ENCODE measurements around the gene NDUFS7.
"Not testable (repeated sequence)": the region's sequence is repeated elsewhere in the genome, so short reads cannot be mapped to it uniquely, and the experiment has no call there.

NDUFS7 gene

DNA sequence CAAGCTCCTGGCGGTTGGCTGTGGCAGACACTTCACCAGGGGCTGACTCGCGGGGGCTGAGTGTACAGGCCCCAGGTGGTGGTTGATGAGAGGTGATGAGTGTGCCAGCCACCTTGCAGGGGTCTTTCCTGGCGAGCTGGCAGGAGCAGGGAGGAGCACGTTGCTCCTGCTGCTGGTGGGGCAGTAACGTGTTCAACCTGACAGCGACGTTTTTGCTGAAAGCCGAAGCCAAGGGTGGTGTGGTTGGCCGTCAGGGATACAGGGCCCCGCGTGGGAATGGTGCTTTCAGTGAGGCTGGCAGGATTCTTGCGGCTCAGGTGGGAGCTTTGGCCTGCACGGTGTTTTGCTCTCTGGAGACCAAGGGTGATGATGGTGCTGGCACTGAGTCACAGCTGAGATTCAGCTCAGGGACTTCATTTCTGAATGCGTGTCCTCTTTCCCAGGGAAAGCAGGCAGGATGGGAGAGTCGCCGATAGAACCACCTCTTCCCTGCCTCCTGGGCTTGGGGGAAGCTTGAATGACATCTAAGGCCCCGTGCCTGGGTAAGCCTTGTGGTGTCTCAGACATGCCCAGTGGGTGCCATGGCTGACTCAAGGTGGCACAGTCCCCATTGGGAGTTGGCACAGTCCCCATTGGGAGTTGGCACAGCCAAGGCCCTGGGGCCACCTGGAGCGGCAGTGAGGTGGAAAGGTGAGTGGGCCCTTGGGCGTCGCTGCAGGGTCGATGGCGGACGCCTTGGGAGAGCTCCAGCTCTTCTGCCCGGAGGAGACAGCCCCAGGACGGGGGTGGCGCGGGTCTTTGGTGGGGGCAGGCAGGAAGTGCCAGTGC, 32.5 kb downstream of the NDUFS7 start:
- in situ Hi-C loops (cut with MboI; ENCODE audit: low sequenced_read_pairs), result no loop called here

DNA sequence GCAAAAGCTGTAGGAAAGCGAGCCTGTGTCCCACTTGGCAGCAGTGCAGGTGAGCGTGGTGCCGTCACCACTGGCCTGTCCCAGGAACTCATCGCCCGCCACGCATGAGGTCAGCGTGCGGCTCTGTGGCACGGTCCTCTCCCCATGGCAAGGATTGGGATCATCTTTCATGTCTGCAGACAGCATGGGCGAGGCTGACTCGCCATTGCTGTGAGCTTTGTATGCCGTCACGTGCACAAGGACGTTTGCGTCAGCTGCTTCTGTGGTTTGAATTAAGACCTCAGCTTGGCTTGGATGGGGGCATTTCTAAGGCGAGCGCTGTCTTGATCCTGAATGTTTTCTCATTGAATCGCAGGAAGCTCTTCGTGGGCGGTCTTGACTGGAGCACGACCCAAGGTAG, 33.4 kb downstream of the NDUFS7 start:
- in situ Hi-C loops (cut with MboI; ENCODE audit: low sequenced_read_pairs), result no loop called here

DNA sequence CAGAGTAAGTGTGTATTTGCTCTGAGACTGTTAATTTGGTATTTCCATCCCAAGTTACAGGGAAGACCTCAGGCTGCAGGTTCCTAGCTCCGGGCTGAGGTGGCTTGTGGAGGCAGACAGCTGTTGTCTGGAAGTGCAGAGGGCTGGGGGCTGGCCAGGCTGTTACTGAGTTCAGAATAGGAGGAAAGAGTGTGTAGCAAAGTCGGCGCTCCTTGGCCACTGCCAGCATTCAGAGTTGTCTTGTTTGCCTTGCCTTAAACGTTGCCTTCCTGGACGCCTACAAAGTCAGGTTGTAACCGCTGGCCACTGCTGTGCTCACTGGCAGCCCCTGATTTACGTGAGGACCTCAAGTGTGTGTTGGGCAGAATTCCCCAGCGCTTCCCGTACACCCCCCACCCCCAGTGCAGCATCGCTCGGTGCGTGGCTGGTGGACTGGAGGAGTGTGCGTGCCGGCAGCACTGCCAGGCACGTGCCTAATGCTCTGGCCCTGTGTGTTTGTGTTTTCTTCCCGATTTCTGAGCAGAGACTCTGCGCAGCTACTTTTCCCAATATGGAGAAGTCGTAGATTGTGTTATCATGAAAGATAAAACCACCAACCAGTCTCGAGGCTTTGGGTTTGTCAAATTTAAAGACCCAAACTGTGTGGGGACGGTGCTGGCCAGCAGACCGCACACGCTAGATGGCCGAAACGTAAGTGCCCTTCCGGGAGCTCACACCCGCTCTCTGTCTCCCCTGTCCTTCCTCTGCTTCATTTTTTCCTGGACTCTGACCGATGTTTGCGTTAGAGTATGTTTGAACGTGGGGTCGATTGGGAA, 34.2 kb downstream of the NDUFS7 start:
- in situ Hi-C loops (cut with MboI; ENCODE audit: low sequenced_read_pairs), result no loop called here

DNA sequence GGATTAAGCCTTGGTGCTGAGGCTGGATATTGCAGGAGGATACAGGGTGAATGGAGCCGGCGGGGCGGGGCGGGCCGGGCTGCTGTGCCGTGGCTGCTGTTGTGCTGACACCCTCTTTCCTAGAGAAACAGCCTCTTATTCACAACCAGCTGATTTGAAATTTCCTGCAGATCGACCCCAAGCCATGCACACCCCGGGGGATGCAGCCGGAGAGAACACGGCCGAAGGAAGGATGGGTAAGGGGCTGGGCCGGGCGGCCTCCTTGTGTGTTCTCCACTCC, 34.7 kb downstream of the NDUFS7 start:
- in situ Hi-C loops (cut with MboI; ENCODE audit: low sequenced_read_pairs), result no loop called here

DNA sequence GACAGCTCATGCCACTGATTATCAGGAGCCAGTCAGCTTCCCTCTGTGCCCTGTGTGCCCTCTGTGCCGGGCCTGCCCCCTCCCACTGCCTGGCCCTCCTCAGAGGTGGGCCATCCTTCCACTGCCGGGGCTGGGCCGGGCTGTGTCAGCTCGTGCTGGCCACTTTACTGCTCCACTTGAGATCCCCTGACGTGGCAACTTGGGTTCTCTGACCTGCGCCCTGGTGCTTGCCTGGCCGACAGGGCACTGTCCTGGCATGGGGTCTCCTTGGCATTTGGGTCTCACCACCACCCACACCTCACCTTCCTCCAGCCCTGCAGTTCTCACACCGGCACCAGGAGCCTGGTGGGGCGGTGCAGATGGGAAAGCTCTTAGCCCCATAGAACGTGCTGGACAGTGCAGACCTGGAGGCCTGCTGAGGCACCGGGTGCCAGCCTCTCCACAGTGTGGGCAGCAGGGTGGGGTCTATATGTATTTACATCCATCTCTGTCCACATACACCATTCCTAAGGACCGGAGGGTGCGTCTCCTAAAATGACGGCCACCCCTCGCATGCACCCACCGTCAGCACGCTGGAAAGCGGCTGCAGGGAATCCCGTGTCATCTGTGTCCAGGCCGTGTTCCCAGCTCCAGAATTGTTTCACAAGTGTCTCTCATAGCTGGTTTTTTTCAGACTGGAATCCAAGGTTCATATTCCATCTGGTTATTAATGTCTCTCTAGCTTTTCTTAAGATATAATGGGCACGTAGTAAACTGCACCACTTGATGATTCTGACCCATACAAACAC, 35.4 kb downstream of the NDUFS7 start:
- in situ Hi-C loops (cut with MboI; ENCODE audit: low sequenced_read_pairs), result no loop called here

DNA sequence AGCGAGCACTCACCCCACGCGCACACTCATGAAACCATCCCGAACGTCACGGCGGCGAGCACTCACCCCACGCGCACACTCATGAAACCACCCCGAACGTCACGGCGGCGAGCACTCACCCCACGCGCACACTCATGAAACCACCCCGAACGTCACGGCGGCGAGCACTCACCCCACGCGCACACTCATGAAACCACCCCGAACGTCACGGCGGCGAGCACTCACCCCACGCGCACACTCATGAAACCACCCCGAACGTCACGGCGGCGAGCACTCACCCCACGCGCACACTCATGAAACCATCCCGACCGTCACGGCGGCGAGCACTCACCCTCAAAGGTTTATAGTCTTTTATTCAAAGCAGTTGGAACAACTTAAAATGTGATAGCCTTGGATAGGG, 36.4 kb downstream of the NDUFS7 start:
- in situ Hi-C loops (cut with MboI; ENCODE audit: low sequenced_read_pairs), result not testable (repeated sequence)

DNA sequence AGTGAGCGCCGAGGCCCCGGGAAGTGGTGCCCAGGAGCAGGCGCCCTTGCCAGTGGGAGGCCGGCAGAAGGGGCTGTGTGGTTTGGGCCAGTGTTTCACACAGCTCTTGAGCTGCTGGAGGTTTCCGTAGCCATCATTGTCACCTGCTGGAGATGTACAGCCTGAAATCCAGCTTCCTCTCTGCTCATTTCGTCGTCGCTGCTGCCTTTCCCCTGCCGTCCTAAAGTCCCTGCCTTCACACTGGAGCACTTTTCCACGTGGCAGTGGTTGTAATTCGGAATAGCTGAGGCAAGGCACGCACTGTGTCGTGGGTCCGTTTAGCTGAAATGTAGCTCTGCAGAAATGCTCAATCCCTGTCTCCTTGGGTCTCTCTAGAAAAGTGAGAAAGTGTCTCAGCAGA, 36.9 kb downstream of the NDUFS7 start:
- in situ Hi-C loops (cut with MboI; ENCODE audit: low sequenced_read_pairs), result no loop called here

DNA sequence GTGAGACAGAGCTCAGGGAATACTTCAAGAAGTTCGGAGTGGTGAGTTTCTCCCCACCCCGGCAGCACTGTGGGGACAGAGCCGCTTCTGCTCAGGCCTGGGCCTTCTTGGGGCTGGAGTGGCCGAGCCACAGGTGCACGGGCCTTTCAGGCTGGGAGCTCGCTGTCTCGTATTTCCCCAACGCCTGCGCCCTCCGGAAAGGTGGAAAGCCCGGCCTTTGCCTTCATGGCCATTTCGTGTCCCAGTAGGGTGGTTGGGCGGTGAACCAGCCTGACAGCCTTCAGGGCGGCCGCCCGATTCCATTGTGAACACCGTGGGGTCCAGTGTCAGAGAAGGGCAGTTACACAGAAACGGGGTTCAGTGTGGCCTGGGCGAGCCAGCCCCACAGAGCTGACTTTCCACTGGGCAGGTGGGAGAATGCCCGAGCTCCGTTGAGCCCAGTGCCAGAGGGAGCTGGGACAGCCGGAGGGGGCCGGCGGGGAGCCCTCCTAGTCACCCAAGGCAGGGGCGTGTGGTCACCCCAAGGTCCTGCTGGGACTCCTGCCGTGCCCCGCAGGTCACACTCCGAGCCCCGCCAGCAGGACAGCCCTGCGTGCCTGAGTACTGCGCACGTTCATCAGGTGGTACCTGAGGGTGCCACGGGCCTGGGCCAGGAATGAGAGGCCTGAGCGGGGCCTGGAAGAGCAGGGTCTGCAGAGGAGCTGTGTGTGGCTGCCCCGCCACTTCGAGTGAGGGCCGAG, 37.7 kb downstream of the NDUFS7 start:
- in situ Hi-C loops (cut with MboI; ENCODE audit: low sequenced_read_pairs), result no loop called here

DNA sequence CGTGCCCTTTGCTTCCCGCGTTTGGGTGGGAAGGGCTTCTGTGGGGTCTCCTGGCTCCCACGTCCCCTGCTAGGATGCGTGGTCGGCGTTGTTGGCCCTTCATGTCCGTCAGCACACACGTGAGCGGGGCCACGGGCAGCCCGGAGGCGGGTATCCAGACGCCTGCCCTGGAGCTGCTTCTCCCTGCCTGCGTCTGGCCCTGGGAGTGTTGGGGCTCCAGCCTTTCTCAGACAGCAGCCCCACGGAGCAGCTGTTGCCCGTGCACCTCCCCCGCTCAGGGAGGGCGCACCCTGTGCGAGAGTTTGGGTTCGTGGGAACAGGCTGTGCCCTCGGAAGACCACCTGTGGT, 38.2 kb downstream of the NDUFS7 start:
- in situ Hi-C loops (cut with MboI; ENCODE audit: low sequenced_read_pairs), result no loop called here

DNA sequence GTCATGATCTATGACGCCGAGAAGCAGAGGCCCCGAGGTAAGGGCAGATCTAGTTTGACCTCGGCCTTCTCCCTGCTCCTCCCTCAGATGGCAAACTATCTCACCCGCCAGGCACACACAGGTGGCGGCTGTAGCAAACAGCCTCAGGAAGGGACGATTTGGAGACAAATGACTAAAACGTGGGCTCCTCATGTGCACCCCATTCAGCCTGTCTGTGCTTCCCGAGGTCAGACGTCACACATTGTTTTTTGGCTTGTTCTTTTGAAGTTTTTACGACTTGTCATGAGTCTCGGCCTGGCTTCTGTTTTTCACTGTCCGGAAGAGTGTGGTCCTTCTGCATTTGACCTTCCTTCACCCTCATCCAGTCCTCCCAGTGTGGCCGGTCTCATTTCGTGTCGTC, 38.7 kb downstream of the NDUFS7 start:
- in situ Hi-C loops (cut with MboI; ENCODE audit: low sequenced_read_pairs), result no loop called here

DNA sequence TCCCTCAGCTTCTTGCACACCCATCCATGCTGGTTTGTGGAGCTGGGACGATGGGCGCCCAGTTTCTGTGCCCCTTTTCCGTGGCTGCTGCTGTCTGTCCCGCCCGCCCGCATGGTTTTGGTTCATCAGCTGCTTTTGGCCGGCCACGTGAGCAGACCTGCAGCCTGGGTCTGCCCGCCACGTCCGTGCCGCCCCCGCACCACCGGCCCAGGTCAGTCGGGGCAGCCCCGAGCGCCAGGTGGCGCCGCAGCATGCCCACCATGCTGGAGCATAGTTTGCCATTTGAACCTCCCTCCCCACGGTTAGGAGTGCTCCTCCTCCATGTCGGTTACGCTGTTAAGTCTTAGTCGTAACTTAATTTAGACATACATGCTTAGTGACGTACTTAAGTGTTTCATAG, 39.2 kb downstream of the NDUFS7 start:
- in situ Hi-C loops (cut with MboI; ENCODE audit: low sequenced_read_pairs), result no loop called here

DNA sequence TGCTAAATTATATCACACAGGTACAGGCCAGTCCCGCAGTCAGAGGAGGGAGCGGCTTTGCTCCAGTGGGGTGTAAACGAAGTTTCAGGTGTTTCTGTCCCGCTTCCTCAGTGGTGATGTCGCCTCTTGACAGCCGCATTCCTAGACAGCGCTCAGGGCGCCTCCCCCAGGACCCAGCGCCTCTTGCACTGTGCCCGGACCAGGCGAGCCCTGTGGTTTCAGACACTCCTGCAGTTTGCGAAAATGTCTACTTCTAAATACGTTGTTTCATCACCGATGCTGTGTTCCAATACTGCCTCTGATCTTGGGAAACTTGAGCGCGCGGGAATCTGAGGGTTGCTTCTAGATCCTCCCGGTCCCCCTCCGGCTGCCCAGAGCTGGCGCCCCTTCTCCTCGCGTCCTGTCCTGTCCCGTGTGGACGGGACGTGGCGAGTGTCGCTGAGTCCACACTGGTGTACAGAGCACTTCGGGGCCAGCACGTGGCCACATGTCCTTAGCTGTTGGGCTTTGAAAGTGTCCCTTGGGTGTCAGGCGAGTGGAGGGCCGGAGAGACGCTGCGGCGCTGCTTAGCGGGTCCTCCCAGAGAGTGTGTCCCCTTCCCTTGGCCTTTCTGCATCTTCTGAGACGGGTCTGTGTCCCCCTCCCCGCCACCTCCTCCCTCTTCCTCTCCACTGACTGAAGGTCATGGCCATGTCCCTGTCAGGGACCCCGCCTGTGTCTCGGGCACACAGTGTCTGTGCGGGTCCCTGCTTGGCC, 39.9 kb downstream of the NDUFS7 start:
- in situ Hi-C loops (cut with MboI; ENCODE audit: low sequenced_read_pairs), result no loop called here

DNA sequence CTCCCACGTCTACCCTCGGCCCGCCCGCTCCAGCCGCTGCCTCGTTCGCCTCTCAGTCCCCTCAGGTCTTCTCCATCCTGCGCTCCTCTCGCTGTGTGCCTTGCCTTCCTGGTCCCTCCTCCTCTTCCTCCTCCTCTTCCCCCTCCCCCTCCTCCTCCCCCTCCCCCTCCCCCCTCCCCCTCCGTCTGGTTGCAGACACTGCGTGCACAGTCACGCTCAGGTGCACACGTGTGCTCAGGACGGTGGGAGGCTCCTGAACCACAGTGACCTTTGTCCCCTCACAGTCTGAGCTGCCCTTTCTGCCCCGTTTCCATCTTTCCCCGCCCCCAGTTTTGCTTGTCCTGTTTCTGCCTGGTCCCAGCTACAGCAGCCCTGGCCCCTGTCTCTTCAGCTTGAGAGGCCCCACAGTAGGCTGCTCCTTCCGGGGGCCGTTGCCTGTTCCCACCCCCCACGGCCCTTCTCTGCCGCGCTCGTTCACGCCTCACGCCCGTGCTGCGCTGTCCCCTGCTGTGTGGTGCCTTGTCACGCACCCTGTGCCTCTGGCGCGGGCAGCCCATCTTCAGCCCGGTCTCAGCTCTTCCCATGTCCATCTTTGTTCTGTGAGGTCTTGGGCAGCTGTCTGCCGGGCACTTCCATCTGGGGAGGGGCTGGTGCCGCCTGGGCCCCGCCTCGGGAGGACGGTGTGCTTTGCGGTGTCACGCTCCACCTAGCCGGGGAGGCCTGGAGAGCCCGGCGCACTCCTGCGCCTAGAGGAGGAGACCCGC, 40.7 kb downstream of the NDUFS7 start:
- in situ Hi-C loops (cut with MboI; ENCODE audit: low sequenced_read_pairs), result no loop called here

DNA sequence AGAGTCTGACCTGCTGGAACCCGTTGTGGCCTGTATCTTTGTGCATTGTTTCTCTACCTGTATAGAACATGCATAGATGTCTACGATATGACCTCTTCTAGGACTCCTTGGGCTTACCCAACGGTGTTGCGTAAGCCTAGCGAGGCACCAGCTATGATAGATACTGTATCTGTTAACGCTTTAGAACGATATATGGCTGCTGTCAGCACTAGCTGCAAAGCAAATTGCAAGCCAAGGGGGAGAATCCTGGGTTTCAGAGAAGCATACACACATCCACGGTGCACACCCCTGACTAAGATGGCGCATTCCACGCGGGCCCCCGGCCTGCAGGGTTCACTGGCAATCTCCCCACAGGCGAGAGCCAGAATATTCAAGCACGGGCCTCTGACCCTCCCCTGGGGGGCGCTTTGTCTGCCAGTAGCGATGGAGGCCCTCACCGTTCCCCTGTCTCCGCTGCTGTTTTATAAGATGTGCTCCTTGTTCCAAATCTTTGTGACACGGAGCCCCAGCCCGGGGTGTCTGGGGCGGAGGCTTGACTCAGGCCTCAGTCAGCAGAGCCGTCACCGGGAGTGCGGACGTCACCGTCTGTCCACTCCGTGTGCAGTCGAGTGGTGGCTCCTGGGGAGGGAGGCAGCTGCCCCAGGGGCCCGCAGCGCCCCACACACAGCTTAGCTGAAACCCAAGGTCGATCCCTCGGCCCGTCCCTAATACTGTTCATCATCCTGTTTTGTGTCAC, 41.6 kb downstream of the NDUFS7 start:
- in situ Hi-C loops (cut with MboI; ENCODE audit: low sequenced_read_pairs), result no loop called here

DNA sequence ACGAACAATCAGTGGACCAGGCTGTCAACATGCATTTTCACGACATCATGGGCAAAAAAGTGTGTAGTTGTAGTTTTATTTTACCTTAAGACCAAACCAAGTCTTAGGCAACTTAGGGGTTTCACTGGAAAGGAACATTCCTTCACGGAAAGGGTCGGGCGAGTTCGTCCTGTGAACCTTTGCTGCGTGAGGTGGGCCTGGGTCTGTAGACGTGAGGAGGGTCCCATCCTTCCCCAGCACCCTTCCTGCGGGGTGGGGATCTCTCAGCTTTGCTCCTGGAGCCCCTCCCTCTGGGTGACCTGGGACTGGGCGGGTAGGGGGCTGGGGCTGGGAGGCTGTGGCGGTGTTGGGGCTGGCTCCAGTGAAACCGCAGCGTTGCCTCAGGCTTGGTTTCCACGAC, 42.2 kb downstream of the NDUFS7 start:
- in situ Hi-C loops (cut with MboI; ENCODE audit: low sequenced_read_pairs), result no loop called here

DNA sequence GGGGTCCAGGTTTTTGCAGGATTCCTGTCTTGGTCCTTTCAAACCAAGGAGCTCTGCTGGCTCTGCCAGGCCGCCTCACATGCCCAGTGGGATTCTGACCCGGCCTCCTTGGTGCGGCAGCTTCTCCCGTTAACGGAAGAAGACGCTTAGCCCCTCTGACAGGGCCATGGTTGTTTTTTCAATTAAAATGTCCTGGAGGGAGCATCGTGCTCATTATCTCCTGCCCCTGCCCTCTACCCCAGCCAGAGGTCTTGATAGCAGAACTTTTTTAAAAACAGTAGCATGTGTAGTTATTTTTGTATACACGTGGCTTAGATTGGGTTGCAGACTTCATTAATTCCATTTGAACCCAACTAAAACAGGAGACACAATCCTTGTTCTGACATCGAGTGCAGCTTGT, 43.0 kb downstream of the NDUFS7 start:
- in situ Hi-C loops (cut with MboI; ENCODE audit: low sequenced_read_pairs), result no loop called here

DNA sequence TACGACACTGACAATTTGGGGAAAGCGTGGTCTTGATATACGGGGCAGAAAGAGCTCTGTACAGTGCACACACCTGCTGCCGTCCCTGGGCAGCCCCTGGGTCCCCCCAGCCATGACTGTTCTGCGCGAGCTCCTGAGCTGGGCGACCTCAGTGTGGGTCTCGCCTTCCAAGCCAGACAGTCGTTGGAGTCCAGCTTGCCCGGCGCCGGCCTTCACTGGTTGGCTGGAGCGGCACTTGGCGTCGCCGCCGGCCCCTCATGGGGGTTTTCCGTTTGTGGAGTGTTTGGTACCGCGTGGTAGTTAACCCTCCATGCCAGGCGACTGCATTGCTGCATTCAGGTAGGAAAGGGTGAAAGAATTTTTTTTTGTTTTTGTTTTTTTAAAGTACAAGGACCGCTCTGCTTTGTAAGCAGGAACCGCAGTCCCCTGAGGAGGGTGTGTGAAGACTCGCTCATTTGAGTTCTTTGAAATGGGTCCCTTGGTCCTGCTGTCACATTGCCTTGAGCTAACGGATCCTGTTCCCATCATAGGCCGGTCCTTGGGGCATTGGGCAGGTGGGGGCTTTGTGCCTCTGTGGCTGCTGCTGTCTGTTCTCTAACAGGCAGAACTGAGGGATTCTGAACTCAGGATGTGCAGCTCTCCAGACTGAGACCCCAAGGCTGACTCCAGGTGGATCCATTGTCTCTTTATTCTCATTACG, 43.7 kb downstream of the NDUFS7 start:
- in situ Hi-C loops (cut with MboI; ENCODE audit: low sequenced_read_pairs), result no loop called here

DNA sequence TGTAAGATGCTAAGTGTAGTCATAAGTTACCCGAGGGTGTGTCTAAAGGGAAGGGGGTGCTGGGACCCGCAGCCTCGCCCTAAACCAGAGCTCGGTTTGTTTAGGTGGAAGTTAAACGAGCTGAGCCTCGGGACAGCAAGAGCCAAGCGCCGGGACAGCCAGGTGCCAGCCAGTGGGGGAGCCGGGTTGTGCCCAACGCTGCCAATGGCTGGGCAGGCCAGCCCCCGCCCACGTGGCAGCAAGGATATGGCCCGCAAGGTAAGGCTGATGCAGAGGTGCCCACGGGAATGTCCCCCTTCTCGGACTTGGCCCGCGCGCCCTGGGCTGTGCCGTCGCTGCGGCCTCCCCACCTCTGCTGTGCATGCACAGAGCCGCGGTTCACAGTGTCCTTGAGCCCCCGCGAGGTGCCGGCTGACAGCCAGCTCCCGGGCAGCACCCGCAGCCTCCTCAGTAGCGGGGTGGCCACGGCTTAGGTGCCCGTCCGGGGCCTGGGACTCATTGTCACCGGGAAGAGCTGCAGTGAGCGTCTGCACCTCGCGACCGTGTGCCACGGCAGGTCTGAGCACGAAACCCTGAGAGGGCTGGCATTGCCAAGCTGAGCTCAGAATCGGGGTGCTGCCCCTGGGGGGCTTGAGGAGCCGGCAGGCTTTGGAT, 45.2 kb downstream of the NDUFS7 start:
- in situ Hi-C loops (cut with MboI; ENCODE audit: low sequenced_read_pairs), result no loop called here
